NCI-H2029 (cell line): ENCODE results near the gene EHD4.

ENCODE experiments used
- DNase-seq: peaks from one replicate; lab custom pipeline; 2025; lab: John Stamatoyannopoulos, UW

The EHD4 gene

GRCh38 chr15:41919201-41919820 lies 53.0 kb downstream of the EHD4 start:
- no peak for DNase-seq

GRCh38 chr15:41918506-41919126 lies 53.7 kb downstream of the EHD4 start:
- no peak for DNase-seq

- no peak for DNase-seq
These were observed 54.5 kb downstream of the EHD4 start for GRCh38 chr15:41917767-41918430.

GRCh38 chr15:41915255-41915994 lies 56.9 kb downstream of the EHD4 start:
- no peak for DNase-seq

DNA sequence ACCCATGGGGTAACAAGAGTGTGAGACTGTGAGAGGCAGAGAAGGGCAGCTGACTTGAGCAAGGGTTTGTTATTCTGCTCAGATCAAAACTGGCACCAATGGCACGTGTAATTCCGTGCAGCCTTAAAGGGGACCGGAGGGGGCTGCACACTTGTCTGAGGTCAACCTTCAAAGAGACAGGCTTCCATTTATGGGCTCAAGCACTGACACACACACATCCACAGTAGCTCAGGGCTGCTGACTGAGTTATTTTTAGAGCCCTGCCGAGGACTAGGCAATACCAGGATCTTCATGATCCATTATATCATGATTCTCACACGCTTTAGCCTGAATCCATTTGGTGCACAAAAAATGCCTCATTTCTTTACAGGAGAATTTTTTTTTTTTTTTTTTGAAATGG lies 57.9 kb downstream of the EHD4 start:
- DNase-seq, result no peak

GRCh38 chr15:41913256-41913655 lies 59.1 kb downstream of the EHD4 start:
- DNase-seq, result no peak

- DNase-seq, result no peak
These were observed 60.5 kb downstream of the EHD4 start for GRCh38 chr15:41911691-41912345.

GRCh38 chr15:41908736-41909461 lies 63.5 kb downstream of the EHD4 start:
- DNase-seq, result no peak

DNA sequence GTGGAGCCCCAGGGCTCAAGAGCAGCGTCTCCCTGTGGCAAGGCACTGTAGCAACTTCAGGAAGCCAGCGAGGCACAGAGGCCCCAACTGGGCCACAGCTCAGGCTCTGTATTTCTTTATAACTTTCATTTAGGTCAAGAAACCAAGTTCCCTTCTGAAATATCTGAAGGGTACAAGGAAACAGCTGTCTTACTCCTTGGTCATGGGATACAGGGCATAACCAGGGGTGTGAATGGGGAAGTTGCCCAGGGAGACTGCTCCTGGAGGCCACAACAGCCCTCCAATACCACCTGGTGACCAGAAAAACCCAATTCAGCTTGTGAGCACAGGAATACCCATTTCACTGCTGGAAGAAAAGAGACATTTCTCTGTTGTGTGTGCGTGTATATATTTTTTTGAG lies 65.2 kb downstream of the EHD4 start:
- no peak for DNase-seq

DNA sequence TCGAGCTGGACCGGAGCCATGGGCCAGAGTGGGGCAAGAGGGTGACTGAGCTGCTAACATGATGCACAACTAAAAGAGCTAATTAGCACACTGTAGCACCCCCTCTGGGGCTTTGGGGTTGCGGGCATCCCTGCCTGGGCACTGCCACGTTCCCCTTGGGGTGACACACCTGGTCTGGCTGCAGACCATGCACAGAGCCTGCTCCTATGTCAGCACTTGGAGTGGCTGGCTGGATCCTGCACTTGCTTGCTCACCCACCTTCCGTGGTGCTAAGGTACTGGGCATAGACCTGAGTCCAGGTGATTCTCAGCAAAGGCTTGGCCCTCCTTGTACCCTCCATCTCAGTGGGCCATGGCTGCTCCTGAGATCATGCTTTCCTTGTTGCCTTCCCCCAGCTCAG lies 65.7 kb downstream of the EHD4 start:
- DNase-seq, result no peak

- no peak for DNase-seq
These were observed 67.1 kb downstream of the EHD4 start for GRCh38 chr15:41905036-41905793.

- DNase-seq, result no peak
These were observed 67.8 kb downstream of the EHD4 start for GRCh38 chr15:41904541-41905005.

DNA sequence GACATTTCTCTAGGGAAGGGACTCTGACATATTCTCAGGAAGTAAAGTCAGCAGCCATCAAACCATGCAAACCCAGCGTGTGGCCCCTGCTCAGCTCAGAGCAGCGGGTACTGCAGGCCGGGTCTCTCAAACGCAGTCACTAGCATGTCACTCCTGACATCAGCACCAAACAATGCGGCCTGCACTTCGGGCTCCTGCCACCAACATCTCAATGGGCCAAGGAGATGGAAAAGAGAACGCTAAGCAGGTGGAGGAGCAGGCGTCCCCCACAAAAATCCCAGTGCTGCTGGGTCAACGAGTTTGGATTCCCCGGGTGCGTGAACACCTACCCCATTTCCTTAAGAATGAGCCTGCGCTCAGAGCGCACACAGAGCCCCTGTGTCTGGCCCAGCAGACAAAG lies 68.6 kb downstream of the EHD4 start:
- DNase-seq, result no peak

DNA sequence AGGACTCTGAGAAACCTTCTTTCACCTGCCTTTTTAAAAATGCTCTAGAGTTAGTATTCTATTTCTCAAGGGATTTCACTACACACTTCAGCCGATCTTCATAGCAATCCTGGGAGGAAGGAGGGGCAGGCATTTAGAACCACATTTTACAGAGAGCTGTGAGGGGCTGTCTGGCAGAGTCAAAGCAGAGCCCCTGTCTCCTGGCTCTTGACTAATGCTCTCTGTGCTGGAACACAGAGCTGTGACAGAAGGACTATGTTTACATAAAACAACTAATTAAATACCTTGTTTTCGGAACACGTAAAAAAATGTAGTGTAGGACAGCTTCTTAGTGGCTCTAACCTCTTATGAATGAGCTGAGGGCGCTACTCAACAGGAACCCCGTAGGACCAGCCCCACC lies 70.9 kb downstream of the EHD4 start:
- DNase-seq, result no peak

- no peak for DNase-seq
These were observed 71.6 kb downstream of the EHD4 start for GRCh38 chr15:41900526-41901380.

DNA sequence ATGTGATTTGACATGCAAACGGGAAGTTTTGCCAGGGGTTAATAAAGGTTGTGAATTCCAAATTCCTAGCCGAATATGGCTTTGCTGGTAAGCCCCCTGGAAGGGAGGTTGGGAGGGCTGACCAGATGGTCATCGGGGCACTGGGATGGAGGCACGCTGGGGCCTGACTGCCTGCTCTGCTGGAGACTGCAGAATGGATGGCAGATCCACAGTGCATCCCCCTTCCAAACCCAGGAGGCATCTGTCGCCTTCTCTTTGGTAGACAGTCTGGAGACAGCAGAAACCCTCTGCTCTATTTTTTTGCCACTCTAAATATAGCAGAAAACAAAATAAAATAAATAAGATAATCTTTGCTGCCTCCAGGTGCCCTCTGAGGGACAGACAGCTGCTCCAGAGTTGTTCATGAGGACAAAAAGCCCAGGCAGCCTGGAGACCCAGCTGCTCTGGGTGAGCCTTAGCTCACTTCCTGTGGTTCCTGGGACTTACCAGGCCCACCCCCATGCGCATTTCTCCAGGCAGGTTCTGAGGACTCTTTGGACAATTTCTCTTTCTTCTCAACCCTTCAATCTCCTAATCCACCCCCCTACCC lies 72.4 kb downstream of the EHD4 start:
- no peak for DNase-seq

GRCh38 chr15:41897363-41897799 lies 75.0 kb downstream of the EHD4 start:
- DNase-seq, result no peak

DNA sequence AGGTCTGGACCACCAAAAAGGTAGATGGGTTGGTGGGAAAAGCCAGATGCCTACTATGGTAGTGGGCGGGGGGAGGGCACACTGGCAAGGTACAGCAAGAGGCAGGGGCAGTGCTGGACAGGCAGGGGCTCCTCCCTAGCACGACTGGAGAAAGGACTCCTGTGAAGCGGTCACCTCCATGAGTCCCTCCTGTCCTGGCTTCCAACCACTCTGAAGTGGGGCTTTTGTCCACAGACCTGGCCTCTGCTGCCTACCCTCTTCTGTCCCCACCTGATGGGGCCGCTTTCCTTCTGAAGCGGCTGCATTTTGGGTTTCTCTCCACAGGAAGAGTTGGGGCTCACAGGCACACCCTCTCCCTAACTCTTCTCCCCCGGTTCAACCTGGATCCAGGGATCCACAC lies 75.8 kb downstream of the EHD4 start:
- DNase-seq, result no peak

DNA sequence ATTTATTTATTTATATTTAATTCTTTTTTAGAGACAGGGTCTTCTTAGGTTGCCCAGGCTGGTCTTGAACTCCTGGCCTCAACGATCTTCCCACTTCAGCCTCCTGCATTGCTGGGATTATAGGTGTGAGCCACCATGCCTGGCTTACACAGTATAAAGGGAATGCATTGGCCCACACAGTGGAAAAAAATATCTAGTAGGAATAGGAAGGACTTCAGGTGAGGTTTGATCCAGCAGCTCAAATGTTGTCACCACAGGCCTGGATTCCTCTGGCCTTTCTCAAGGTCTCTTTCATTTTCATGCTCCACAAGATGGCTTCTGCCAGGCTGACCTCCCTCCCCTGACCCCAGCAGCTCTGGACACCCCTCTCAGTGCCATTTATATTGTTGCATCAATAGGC lies 76.4 kb downstream of the EHD4 start:
- no peak for DNase-seq
